ENCODE measurements around the gene PLIN5. TPM values are rescaled to one million over a fixed set of nuclear protein-coding genes. Genes with fewer than 3 reads are reported as not detected.

The PLIN5 gene
- total and polyA plus RNA-seq, 2 donors = 1.4 to 5.7 TPM

GRCh38 chr19:4506449-4507149 is 28.4 kb downstream of the PLIN5 start:
- H3K27ac ChIP-seq (ENCODE audit: low read depth) = no peak overlapping the region
- WGBS = 83% methylated on average over 17 of the region's 17 CpGs
- no peaks in the 10 kb centered on the region for H3K4me1 ChIP-seq (ENCODE audit: insufficient read depth)
- no peaks in the 10 kb centered on the region for H3K36me3 ChIP-seq (ENCODE audit: insufficient read depth)
- DNase-seq (ENCODE audit: extremely low spot score) = no peak
- no peak overlapping the region for H3K4me3 ChIP-seq (ENCODE audit: low read depth, low read length)

- DNase-seq (ENCODE audit: extremely low spot score) = no peak
- 94% methylated on average over 34 of the region's 34 CpGs for WGBS
- no peak overlapping the region for H3K4me3 ChIP-seq (ENCODE audit: low read depth, low read length)
- no peaks in the 10 kb centered on the region for H3K36me3 ChIP-seq (ENCODE audit: insufficient read depth)
- H3K27ac ChIP-seq (ENCODE audit: low read depth) = no peak overlapping the region
- no peaks in the 10 kb centered on the region for H3K4me1 ChIP-seq (ENCODE audit: insufficient read depth)
Observed at GRCh38 chr19:4505570-4506448, 29.2 kb downstream of the PLIN5 start.

GRCh38 chr19:4504891-4505569 is 30.0 kb downstream of the PLIN5 start:
- Histone ChIP-seq H3K27ac (ENCODE audit: low read depth) (no peak overlapping the region), H3K36me3 (ENCODE audit: insufficient read depth) (no peaks in the 10 kb centered on the region), H3K4me3 (ENCODE audit: low read depth, low read length) (no peak overlapping the region), H3K4me1 (ENCODE audit: insufficient read depth) (no peaks in the 10 kb centered on the region)
- no peak for DNase-seq (ENCODE audit: extremely low spot score)
- whole genome bisulfite sequencing = 89% methylated on average over 15 of the region's 15 CpGs

DNA sequence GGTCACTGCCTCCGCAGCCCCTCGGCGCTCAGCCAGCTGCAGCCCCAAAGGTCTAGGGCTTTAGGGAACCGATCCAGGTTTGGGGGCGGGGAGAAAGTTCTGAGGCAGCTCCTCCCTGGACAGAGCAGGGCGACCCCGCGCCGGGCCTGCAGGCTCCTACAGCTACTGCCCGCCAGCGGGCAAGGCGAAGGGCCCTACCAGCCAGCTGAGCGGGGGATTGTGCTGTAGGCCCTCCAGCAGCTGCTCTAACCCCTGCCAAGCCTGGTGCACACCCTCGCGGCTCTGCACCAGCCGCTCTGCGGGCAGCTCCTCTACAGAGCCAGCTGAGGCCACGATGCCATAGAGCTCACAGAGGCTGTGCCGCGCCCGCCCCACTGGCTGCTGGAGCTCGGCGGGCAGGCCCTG is 30.7 kb downstream of the PLIN5 start:
- no peaks in the 10 kb centered on the region for H3K36me3 ChIP-seq (ENCODE audit: insufficient read depth)
- H3K4me3 ChIP-seq (ENCODE audit: low read depth, low read length) = no peak overlapping the region
- no peak overlapping the region for H3K27ac ChIP-seq (ENCODE audit: low read depth)
- no peaks in the 10 kb centered on the region for H3K4me1 ChIP-seq (ENCODE audit: insufficient read depth)
- DNase-seq (ENCODE audit: extremely low spot score) = no peak
- WGBS = 86% methylated on average over 23 of the region's 23 CpGs

GRCh38 chr19:4503825-4504170 is 31.2 kb downstream of the PLIN5 start:
- WGBS = 88% methylated on average over 10 of the region's 10 CpGs
- Histone ChIP-seq H3K36me3 (ENCODE audit: insufficient read depth) (no peaks in the 10 kb centered on the region), H3K27ac (ENCODE audit: low read depth) (no peak overlapping the region), H3K4me3 (ENCODE audit: low read depth, low read length) (no peak overlapping the region), H3K4me1 (ENCODE audit: insufficient read depth) (no peaks in the 10 kb centered on the region)
- DNase-seq (ENCODE audit: extremely low spot score) = no peak

GRCh38 chr19:4503132-4503824 is 31.7 kb downstream of the PLIN5 start:
- H3K4me1 ChIP-seq (ENCODE audit: insufficient read depth) = no peaks in the 10 kb centered on the region
- H3K36me3 ChIP-seq (ENCODE audit: insufficient read depth) = peaks cover 2% of the 10 kb centered on the region

GRCh38 chr19:4502282-4503131 is 32.5 kb downstream of the PLIN5 start:
- no peak overlapping the region for H3K4me3 ChIP-seq (ENCODE audit: low read depth, low read length)
- H3K4me1 ChIP-seq (ENCODE audit: insufficient read depth) = no peaks in the 10 kb centered on the region
- peaks cover 5% of the 10 kb centered on the region for H3K36me3 ChIP-seq (ENCODE audit: insufficient read depth)
- WGBS = 84% methylated on average over 37 of the region's 37 CpGs
- no peak overlapping the region for H3K27ac ChIP-seq (ENCODE audit: low read depth)
- DNase-seq (ENCODE audit: extremely low spot score) = no peak

More at GRCh38 chr19:4503132-4503824, 31.7 kb downstream of the PLIN5 start:
- 86% methylated on average over 25 of the region's 25 CpGs for WGBS
- no peak overlapping the region for H3K4me3 ChIP-seq (ENCODE audit: low read depth, low read length)
- no peak overlapping the region for H3K27ac ChIP-seq (ENCODE audit: low read depth)
- no peak for DNase-seq (ENCODE audit: extremely low spot score)

- 83% methylated on average over 25 of the region's 25 CpGs for WGBS
- H3K4me1 ChIP-seq (ENCODE audit: insufficient read depth) = no peaks in the 10 kb centered on the region
- no peak overlapping the region for H3K27ac ChIP-seq (ENCODE audit: low read depth)
- peaks cover 5% of the 10 kb centered on the region for H3K36me3 ChIP-seq (ENCODE audit: insufficient read depth)
- no peak for DNase-seq (ENCODE audit: extremely low spot score)
- H3K4me3 ChIP-seq (ENCODE audit: low read depth, low read length) = no peak overlapping the region
Observed at GRCh38 chr19:4501691-4502090, 33.3 kb downstream of the PLIN5 start.

DNA sequence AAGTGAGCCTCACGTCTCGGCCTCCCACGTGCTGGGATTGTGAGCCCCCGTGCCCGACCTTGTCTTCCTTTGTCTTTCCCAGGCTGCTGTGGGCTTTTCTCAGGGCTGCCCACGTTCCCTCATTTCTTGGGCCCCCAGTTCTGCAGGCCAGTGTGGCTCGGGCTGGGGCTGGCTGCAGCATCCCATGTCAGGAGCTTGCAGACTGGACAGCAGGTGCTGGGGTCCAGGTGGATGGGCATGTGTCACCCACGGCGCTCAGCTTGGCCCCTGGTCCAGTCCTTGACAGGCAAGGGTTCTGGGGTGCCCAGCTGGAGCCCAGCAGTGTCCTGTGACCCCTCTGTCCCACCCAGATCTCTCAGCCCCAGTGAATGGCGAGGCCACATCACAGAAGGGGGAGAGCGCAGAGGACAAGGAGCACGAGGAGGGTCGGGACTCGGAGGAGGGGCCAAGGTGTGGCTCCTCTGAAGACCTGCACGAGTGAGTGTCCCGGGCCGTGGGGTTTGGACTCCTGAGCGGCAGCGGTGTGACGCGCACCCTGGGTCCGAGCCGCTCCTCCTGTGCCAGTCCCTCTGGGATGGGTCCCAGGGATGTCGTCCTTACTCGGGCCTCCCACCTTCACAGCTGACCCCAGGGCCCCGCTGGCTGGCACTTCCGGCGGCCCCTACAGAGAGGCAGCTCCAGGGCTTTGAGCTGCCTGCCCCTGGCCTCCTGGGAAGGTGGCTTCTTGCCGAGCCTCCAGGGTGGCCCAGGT is 34.0 kb downstream of the PLIN5 start:
- no peak for DNase-seq (ENCODE audit: extremely low spot score)
- Histone ChIP-seq H3K36me3 (ENCODE audit: insufficient read depth) (peaks cover 9% of the 10 kb centered on the region), H3K27ac (ENCODE audit: low read depth) (no peak overlapping the region), H3K4me1 (ENCODE audit: insufficient read depth) (no peaks in the 10 kb centered on the region), H3K4me3 (ENCODE audit: low read depth, low read length) (no peak overlapping the region)
- 92% methylated on average over 29 of the region's 29 CpGs for WGBS

- Histone ChIP-seq H3K4me3 (ENCODE audit: low read depth, low read length) (no peak overlapping the region), H3K4me1 (ENCODE audit: insufficient read depth) (no peaks in the 10 kb centered on the region), H3K27ac (ENCODE audit: low read depth) (no peak overlapping the region), H3K36me3 (ENCODE audit: insufficient read depth) (peaks cover 9% of the 10 kb centered on the region)
- WGBS = 95% methylated on average over 15 of the region's 15 CpGs
- DNase-seq (ENCODE audit: extremely low spot score) = no peak
Observed at GRCh38 chr19:4499855-4500254, 35.2 kb downstream of the PLIN5 start.

DNA sequence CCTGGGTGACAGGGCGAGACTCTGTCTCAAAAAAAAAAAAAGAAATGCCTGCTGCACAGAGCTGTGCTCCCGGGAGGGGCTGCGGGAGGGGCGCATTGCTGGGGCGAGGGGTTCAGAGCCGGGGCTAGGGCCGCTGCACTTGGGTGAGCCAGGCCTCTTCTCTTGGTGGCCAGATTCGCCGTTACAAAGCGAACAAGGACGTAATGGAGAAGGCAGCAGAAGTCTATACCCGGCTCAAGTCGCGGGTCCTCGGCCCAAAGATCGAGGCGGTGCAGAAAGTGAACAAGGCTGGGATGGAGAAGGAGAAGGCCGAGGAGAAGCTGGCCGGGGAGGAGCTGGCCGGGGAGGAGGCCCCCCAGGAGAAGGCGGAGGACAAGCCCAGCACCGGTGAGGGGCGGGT is 35.7 kb downstream of the PLIN5 start:
- H3K4me3 ChIP-seq (ENCODE audit: low read depth, low read length) = no peak overlapping the region
- H3K36me3 ChIP-seq (ENCODE audit: insufficient read depth) = peaks cover 10% of the 10 kb centered on the region
- no peak overlapping the region for H3K27ac ChIP-seq (ENCODE audit: low read depth)
- no peak for DNase-seq (ENCODE audit: extremely low spot score)
- 96% methylated on average over 23 of the region's 23 CpGs for whole genome bisulfite sequencing
- no peaks in the 10 kb centered on the region for H3K4me1 ChIP-seq (ENCODE audit: insufficient read depth)

- 95% methylated on average over 12 of the region's 12 CpGs for WGBS
- no peak overlapping the region for H3K27ac ChIP-seq (ENCODE audit: low read depth)
- peaks cover 17% of the 10 kb centered on the region for H3K36me3 ChIP-seq (ENCODE audit: insufficient read depth)
- no peaks in the 10 kb centered on the region for H3K4me1 ChIP-seq (ENCODE audit: insufficient read depth)
- H3K4me3 ChIP-seq (ENCODE audit: low read depth, low read length) = no peak overlapping the region
- no peak for DNase-seq (ENCODE audit: extremely low spot score)
Observed at GRCh38 chr19:4498694-4499093, 36.3 kb downstream of the PLIN5 start.

Measured in urinary bladder (tissue), 4 donors.